GM23338 (cell line): ENCODE measurements around the gene TNRC18.

Experiments
- CREB1 ChIP-seq: fragments of 250-450 bp; sonication (Bioruptor Pico); IDR thresholded peaks from 2 replicates; pipeline ENCODE4 v1.5.0; 2020; ENCODE audit warnings: low read depth, mild to moderate bottlenecking, moderate library complexity
- CTCF ChIP-seq, 2 experiments: fragments of 200-600 bp in 1 of 2; sonication (generic) in 1 of 2; conservative IDR thresholded peaks; 2 replicates each; pipeline versions ENCODE4 v1.5.1 to v1.6.1; 2016 to 2017; ENCODE audit warnings: antibody characterized with exemption in 2 of 2, low read depth in 2 of 2, mild to moderate bottlenecking in 2 of 2, moderate library complexity in 1 of 2
- ETS1 ChIP-seq: IDR thresholded peaks from 2 replicates; pipeline ENCODE4 v1.6.1; 2016; ENCODE audit warnings: antibody characterized with exemption
- EZH2 ChIP-seq: fragments of 200-600 bp; sonication (generic); IDR thresholded peaks from one replicate; pipeline ENCODE4 v1.8.0; 2017; ENCODE audit warnings: antibody characterized with exemption, mild to moderate bottlenecking, low read depth; ENCODE audit not compliant: unreplicated experiment
- EZH2phosphoT487 ChIP-seq: fragments of 200-600 bp; sonication (generic); IDR thresholded peaks from one replicate; pipeline ENCODE4 v1.8.1; 2018; ENCODE audit warnings: antibody characterized with exemption; ENCODE audit not compliant: unreplicated experiment
- JUNB ChIP-seq: IDR thresholded peaks from one replicate; pipeline ENCODE4 v1.6.1; 2016; ENCODE audit warnings: antibody characterized with exemption; ENCODE audit not compliant: unreplicated experiment
- NANOG ChIP-seq: IDR thresholded peaks from 2 replicates; pipeline ENCODE4 v1.6.1; 2016; ENCODE audit warnings: antibody characterized with exemption, borderline replicate concordance
- POLR2AphosphoS5 ChIP-seq: IDR thresholded peaks from 2 replicates; pipeline ENCODE4 v1.6.1; 2016; ENCODE audit warnings: antibody characterized with exemption, low read depth
- REST ChIP-seq: IDR thresholded peaks from one replicate; pipeline ENCODE4 v1.6.1; 2018; ENCODE audit warnings: antibody characterized with exemption; ENCODE audit not compliant: unreplicated experiment
- STAT1 ChIP-seq: IDR thresholded peaks from one replicate; pipeline ENCODE4 v1.6.1; 2016; ENCODE audit warnings: antibody characterized with exemption; ENCODE audit not compliant: unreplicated experiment
- ZNF462 ChIP-seq: fragments of 250-450 bp; sonication (Bioruptor Pico); IDR thresholded peaks from 2 replicates; pipeline ENCODE4 v1.5.0; 2020; ENCODE audit warnings: mild to moderate bottlenecking, moderate library complexity

- no peak for TF ChIP-seq CTCF (conservative IDR thresholded peaks at IDR 0.05; ENCODE audit: low read depth in 2 of 2)
- TF ChIP-seq POLR2AphosphoS5, result no peak
- TF ChIP-seq REST, result no peak
- TF ChIP-seq EZH2, result no peak
- no peak for TF ChIP-seq NANOG
- TF ChIP-seq EZH2phosphoT487, result no peak
- TF ChIP-seq STAT1, result no peak
- TF ChIP-seq ETS1, result no peak
- no peak for TF ChIP-seq CREB1
- TF ChIP-seq JUNB, result no peak
- TF ChIP-seq ZNF462 (CRISPR knock-in tag), result no peak
Measured at GRCh38 chr7:5359344-5359743, 64.3 kb downstream of the TNRC18 start.
